Esophagus (tissue), 2 donors: Measurements from ENCODE around the gene NELFB. TPM values are rescaled to one million over a fixed set of nuclear protein-coding genes. Genes with fewer than 3 reads are reported as not detected.
"Not testable (repeated sequence)": the region's sequence is repeated elsewhere in the genome, so short reads cannot be mapped to it uniquely, and the experiment has no call there.

ENCODE experiments used
- H3K27ac ChIP-seq, 2 donors: one replicate each; pipeline ENCODE4 v1.5.1; 2013; ENCODE audit warnings: low read depth in 2 of 2, mild to moderate bottlenecking in 2 of 2, inconsistent platforms in 1 of 2, low read length in 1 of 2, moderate library complexity in 1 of 2
- H3K27me3 ChIP-seq, 2 donors: one replicate each; pipeline ENCODE4 v1.6.1; 2013; ENCODE audit warnings: low read length in 2 of 2, control low read depth in 1 of 2, mild to moderate bottlenecking in 1 of 2; ENCODE audit not compliant: insufficient read depth in 2 of 2, control insufficient read depth in 1 of 2
- H3K36me3 ChIP-seq, 2 donors: one replicate each; pipeline ENCODE4 v1.6.1; 2013; ENCODE audit warnings: low read length in 1 of 2; ENCODE audit not compliant: control insufficient read depth in 2 of 2, insufficient read depth in 2 of 2
- H3K4me1 ChIP-seq, 2 donors: one replicate each; pipeline ENCODE4 v1.6.1; 2013; ENCODE audit warnings: low read length in 1 of 2; ENCODE audit not compliant: control insufficient read depth in 2 of 2, insufficient read depth in 2 of 2
- H3K4me3 ChIP-seq, 2 donors: one replicate each; pipeline ENCODE4 v1.5.1; 2013; ENCODE audit warnings: low read length in 2 of 2, mild to moderate bottlenecking in 2 of 2, low read depth in 1 of 2, moderate library complexity in 1 of 2
- H3K9me3 ChIP-seq, 2 donors: one replicate each; pipeline ENCODE4 v1.6.1; 2013; ENCODE audit warnings: mild to moderate bottlenecking in 2 of 2, low read depth in 1 of 2, low read length in 1 of 2, moderate library complexity in 1 of 2; ENCODE audit not compliant: control insufficient read depth in 2 of 2, insufficient read depth in 1 of 2
- WGBS, 2 donors: extraction: QIAGEN DNeasy Blood & Tissue Kit; methylation state at CpG; one replicate each; pipeline ENCODE4 v1.1.7; 2013; 5-methylcytosine and 5-hydroxymethylcytosine counted together
- polyA plus RNA-seq, 2 donors: library from polyadenylated mRNA; stranded (reverse); fragments of 200-250 nt; gene quantifications; one replicate each; pipeline ENCODE4 v1.2.3, GENCODE V29; 2013
- donor health status: healthy with polysubstance abuse.
- donor health status: Bipolar disorder and iron deficiency.

Gene NELFB
- polyA plus RNA-seq, 2 donors = 31.7 to 34.7 TPM

GRCh38 chr9:137234758-137235423 lies 20.2 kb upstream of the NELFB start:
- Histone ChIP-seq H3K9me3 (no peaks in the 10 kb centered on the region), H3K27ac (no peak overlapping the region), H3K4me1 (peaks cover 7 to 17% of the 10 kb centered on the region in 2 donors), H3K4me3 (no peak overlapping the region), H3K27me3 (no peaks in the 10 kb centered on the region), H3K36me3 (no peaks in the 10 kb centered on the region)
- 60 to 71% methylated on average over 18 of the region's 18 CpGs for WGBS, 2 donors

- H3K36me3 ChIP-seq = no peaks in the 10 kb centered on the region
- no peak overlapping the region for H3K27ac ChIP-seq
- H3K4me1 ChIP-seq = peaks cover 7 to 17% of the 10 kb centered on the region in 2 donors
- no peaks in the 10 kb centered on the region for H3K27me3 ChIP-seq
- H3K9me3 ChIP-seq = no peaks in the 10 kb centered on the region
- WGBS, 2 donors = 58 to 63% methylated on average over 32 to 35 of the region's 35 CpGs
- no peak overlapping the region for H3K4me3 ChIP-seq
Measured at GRCh38 chr9:137235424-137236237, 19.5 kb upstream of the NELFB start.

- no peaks in the 10 kb centered on the region for H3K36me3 ChIP-seq
Measured at GRCh38 chr9:137236238-137236935, 18.7 kb upstream of the NELFB start.

GRCh38 chr9:137236936-137237421 lies 18.1 kb upstream of the NELFB start:
- 46 to 48% methylated on average over 11 of the region's 11 CpGs for WGBS, 2 donors
- Histone ChIP-seq H3K27ac (no peak overlapping the region), H3K36me3 (no peaks in the 10 kb centered on the region), H3K4me3 (no peak overlapping the region), H3K27me3 (no peaks in the 10 kb centered on the region), H3K4me1 (peaks cover 7 to 17% of the 10 kb centered on the region in 2 donors), H3K9me3 (no peaks in the 10 kb centered on the region)

More at GRCh38 chr9:137236238-137236935, 18.7 kb upstream of the NELFB start:
- no peak overlapping the region for H3K27ac ChIP-seq
- H3K4me3 ChIP-seq = no peak overlapping the region
- 10 to 14% methylated on average over 28 to 31 of the region's 31 CpGs for WGBS, 2 donors
- H3K27me3 ChIP-seq = no peaks in the 10 kb centered on the region
- H3K9me3 ChIP-seq = no peaks in the 10 kb centered on the region
- peaks cover 7 to 17% of the 10 kb centered on the region in 2 donors for H3K4me1 ChIP-seq

- peak overlapping the region in 1 of 2 donors; percentile 2 for H3K27ac ChIP-seq
Measured at GRCh38 chr9:137237759-137238726, 17.1 kb upstream of the NELFB start.

GRCh38 chr9:137239541-137240200 lies 15.5 kb upstream of the NELFB start:
- H3K27ac ChIP-seq = peak overlapping the region; percentile 28 to 91
- 52 to 56% methylated on average over 27 of the region's 27 CpGs for WGBS, 2 donors
- not testable (repeated sequence) for H3K27me3 ChIP-seq

More at GRCh38 chr9:137237759-137238726, 17.1 kb upstream of the NELFB start:
- Histone ChIP-seq H3K36me3 (peaks cover 0 to 8% of the 10 kb centered on the region in 2 donors), H3K9me3 (no peaks in the 10 kb centered on the region), H3K4me3 (no peak overlapping the region), H3K27me3 (no peaks in the 10 kb centered on the region), H3K4me1 (peaks cover 7 to 24% of the 10 kb centered on the region in 2 donors)
- 55 to 72% methylated on average over 12 to 13 of the region's 13 CpGs for WGBS, 2 donors

GRCh38 chr9:137240318-137240840 lies 14.7 kb upstream of the NELFB start:
- peak overlapping the region; percentile 67 to 85 for H3K4me3 ChIP-seq
- H3K9me3 ChIP-seq = no peaks in the 10 kb centered on the region
- 0 to 1% methylated on average over 38 to 58 of the region's 58 CpGs for WGBS, 2 donors
- H3K36me3 ChIP-seq = peaks cover 0 to 18% of the 10 kb centered on the region in 2 donors
- no peaks in the 10 kb centered on the region for H3K27me3 ChIP-seq
- peak overlapping the region; percentile 91 to 94 for H3K27ac ChIP-seq
- peaks cover 7 to 45% of the 10 kb centered on the region in 2 donors for H3K4me1 ChIP-seq

More at GRCh38 chr9:137239541-137240200, 15.5 kb upstream of the NELFB start:
- not testable (repeated sequence) for H3K9me3 ChIP-seq
- peaks cover 7 to 40% of the 10 kb centered on the region in 2 donors for H3K4me1 ChIP-seq
- H3K36me3 ChIP-seq = peaks cover 0 to 18% of the 10 kb centered on the region in 2 donors
- H3K4me3 ChIP-seq = peak overlapping the region in 1 of 2 donors; percentile 85

- Histone ChIP-seq H3K27me3 (no peaks in the 10 kb centered on the region), H3K27ac (peak within 1 kb of the TSS; percentile 98 to 100), H3K4me1 (peaks cover 6 to 45% of the 10 kb centered on the region in 2 donors), H3K9me3 (no peaks in the 10 kb centered on the region), H3K36me3 (peaks cover 0 to 18% of the 10 kb centered on the region in 2 donors), H3K4me3 (peak within 1 kb of the TSS; percentile 76 to 85)
- 0 to 1% methylated on average over 57 to 67 of the region's 67 CpGs for WGBS, 2 donors
Measured at GRCh38 chr9:137240841-137241489, 14.2 kb upstream of the NELFB start, which contains the start of gene TUBB4B. Gene TUBB4B (plus strand): TSS chr9:137241287. CDS start chr9:137241361, 74 bp downstream.
